WTC11 (cell line): ENCODE measurements around the gene PKIG.

ENCODE experiments used
- MXD4 ChIP-seq: fragments of 250-450 bp; sonication (Bioruptor Pico); IDR thresholded peaks from 2 replicates; pipeline ENCODE4 v1.8.0; 2021; ENCODE audit warnings: mild to moderate bottlenecking, moderate library complexity, borderline replicate concordance
- NR1H2 ChIP-seq: sonication (generic); formaldehyde crosslinking; IDR thresholded peaks from 2 replicates; pipeline ENCODE4 v1.9.0; 2021; ENCODE audit warnings: mild to moderate bottlenecking, moderate library complexity, missing genetic modification reagents

- TF ChIP-seq MXD4 (CRISPR knock-in tag), result no peak
- TF ChIP-seq NR1H2 (CRISPR knock-in tag), result no peak
Observed at GRCh38 chr20:44601236-44601671, 18.9 kb downstream of the PKIG start.
